ENCODE data around the gene SLC23A1. TPM values are rescaled to one million over a fixed set of nuclear protein-coding genes. Genes with fewer than 3 reads are reported as not detected.
"Not testable (repeated sequence)": the region's sequence is repeated elsewhere in the genome, so short reads cannot be mapped to it uniquely, and the experiment has no call there.

Gene SLC23A1
- total RNA-seq, 6 experiments from 2014 or later: 11.7 to 51.0 (median 22.8) TPM

DNA sequence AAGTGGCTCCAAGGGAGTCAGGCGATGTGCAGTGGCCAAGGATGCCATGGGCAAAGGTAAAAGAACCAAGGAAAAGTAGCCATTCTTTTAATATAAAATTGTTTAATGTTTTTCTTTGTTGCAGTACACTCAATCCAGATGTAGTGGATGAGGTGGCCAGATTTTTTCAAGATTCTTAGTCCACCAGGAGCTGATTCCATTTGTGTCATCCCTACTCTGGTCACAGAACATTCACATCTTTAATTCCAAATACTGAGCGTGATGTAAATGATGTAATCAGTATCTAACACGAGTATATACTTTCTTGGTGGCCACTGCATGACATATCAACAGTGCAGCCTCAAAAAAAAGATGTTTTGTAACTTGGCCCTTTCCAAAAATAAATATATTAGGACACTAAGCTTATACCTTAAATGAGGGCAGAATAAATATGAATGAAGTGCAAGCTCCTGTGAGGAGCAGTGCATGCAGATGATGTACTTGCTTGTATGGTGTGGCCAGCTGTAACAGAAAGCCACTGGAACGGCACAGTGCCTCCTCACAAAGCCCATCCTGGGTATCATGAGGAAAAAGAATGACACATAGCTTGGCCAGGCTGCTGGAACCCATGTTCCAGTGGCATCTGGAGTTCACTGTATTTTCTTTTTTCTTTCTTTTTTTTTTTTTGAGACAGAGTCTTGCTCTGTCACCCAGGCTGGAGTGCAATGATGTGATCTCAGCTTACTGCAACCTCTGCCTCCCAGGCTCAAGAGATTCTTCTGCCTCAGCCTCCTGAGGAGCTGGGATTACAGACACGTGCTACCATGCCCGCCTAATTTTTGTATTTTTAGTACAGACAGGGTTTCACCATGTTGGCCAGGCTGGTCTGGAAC is 27.3 kb upstream of the SLC23A1 start:
- peaks cover 0 to 4% (median 0%) of the 10 kb centered on the region in 4 donors for H3K4me1 ChIP-seq
- DNase-seq (peak in 1 of 3 donors; percentile 17), ATAC-seq (no peak)
- no peak overlapping the region for H3K27ac ChIP-seq
- no peaks in the 10 kb centered on the region for H3K9me3 ChIP-seq
- no peak overlapping the region for H3K4me3 ChIP-seq
- no peaks in the 10 kb centered on the region for H3K27me3 ChIP-seq
- WGBS (ENCODE audit: insufficient coverage, low coverage, low lambda C conversion rate, missing lambda C conversion rate): 58% methylated on average over 6 of the region's 6 CpGs
- TF ChIP-seq, protein P1, sequence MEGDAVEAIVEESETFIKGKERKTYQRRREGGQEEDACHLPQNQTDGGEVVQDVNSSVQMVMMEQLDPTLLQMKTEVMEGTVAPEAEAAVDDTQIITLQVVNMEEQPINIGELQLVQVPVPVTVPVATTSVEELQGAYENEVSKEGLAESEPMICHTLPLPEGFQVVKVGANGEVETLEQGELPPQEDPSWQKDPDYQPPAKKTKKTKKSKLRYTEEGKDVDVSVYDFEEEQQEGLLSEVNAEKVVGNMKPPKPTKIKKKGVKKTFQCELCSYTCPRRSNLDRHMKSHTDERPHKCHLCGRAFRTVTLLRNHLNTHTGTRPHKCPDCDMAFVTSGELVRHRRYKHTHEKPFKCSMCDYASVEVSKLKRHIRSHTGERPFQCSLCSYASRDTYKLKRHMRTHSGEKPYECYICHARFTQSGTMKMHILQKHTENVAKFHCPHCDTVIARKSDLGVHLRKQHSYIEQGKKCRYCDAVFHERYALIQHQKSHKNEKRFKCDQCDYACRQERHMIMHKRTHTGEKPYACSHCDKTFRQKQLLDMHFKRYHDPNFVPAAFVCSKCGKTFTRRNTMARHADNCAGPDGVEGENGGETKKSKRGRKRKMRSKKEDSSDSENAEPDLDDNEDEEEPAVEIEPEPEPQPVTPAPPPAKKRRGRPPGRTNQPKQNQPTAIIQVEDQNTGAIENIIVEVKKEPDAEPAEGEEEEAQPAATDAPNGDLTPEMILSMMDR (IDR thresholded peaks at IDR 0.05): no peak
- no peak for TF ChIP-seq POLR2A (IDR thresholded peaks at IDR 0.05)
- intact Hi-C loops (cut with DNase I): no loop called here
- H3K36me3 ChIP-seq: no peaks in the 10 kb centered on the region

DNA sequence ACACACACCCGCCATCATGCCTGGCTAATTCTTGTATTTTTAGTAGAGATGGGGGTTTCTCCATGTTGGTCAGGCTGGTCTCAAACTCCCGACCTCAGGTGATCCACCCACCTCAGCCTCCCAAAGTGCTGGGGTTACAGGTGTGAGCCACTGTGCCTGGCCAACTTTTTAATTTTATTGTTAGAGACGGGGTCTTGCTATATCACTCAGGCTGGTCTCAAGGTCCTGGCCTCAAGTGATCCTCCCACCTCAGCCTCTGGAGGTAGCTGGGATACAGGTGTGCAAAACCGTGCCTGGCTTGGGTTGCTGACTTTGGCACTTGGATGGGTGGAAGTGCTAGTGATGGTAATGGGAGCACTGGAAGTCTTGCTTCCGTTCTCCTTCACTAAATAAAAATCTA is 26.0 kb upstream of the SLC23A1 start:
- WGBS (ENCODE audit: insufficient coverage, low coverage, low lambda C conversion rate, missing lambda C conversion rate): 82% methylated on average over 2 of the region's 5 CpGs
- H3K36me3 ChIP-seq; H3K27me3 ChIP-seq; intact Hi-C loops (cut with DNase I); DNase-seq; H3K4me1 ChIP-seq; H3K9me3 ChIP-seq; H3K4me3 ChIP-seq; ATAC-seq; H3K27ac ChIP-seq: not testable (repeated sequence)

DNA sequence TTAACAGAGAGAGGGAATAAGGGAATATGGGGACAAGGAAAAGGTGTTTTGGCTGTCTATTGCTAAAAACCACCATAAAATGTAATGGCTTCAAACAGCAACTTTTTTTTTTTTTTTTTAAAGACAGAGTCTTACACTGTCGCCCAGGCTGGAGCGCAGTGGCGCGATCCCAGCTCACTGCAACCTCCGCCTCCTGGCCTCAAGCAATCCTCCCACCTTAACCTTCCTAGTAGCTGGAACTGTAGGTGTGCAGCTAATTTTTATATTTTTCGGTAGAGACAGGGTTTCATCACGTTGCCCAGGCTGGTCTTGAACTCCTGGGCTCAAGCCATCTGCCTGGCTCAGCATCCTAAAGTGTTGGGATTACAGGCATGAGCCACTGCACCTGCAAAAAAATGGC is 25.1 kb upstream of the SLC23A1 start:
- Histone ChIP-seq H3K27ac (no peak overlapping the region), H3K27me3 (no peaks in the 10 kb centered on the region), H3K9me3 (no peaks in the 10 kb centered on the region), H3K36me3 (no peaks in the 10 kb centered on the region), H3K4me3 (no peak overlapping the region), H3K4me1 (peaks cover 0 to 8% (median 0%) of the 10 kb centered on the region in 4 donors)
- TF ChIP-seq, protein P1 (IDR thresholded peaks at IDR 0.05): no peak
- TF ChIP-seq POLR2A (IDR thresholded peaks at IDR 0.05): no peak
- ATAC-seq (no peak), DNase-seq (no peak)
- intact Hi-C loops (cut with DNase I): no loop called here
- 98% methylated on average over 7 of the region's 7 CpGs for WGBS (ENCODE audit: insufficient coverage, low coverage, low lambda C conversion rate, missing lambda C conversion rate)

DNA sequence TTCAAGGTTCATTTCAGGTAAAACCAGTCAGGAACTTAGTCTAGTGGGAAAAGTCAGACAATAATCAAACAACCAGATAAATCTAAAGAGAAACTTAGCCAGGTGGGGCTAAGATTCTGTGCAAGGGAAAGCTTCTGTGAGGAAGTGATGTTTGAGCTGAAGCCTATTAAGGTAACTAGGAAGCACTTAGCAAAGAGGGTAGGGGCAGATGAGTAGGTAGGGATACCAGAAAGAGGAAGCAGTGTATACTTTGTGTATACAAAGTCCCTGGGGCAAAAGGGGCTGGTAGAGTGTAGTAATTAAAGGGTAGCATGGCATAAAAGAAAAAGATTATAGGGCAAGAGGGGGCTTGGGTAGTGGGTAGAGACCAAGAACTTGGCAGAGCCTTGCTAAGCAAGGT is 24.4 kb upstream of the SLC23A1 start:
- TF ChIP-seq POLR2A (IDR thresholded peaks at IDR 0.05): no peak
- TF ChIP-seq, protein P1 (IDR thresholded peaks at IDR 0.05): no peak
- no peaks in the 10 kb centered on the region for H3K27me3 ChIP-seq
- DNase-seq (no peak), ATAC-seq (no peak)
- H3K36me3 ChIP-seq: no peaks in the 10 kb centered on the region
- no peaks in the 10 kb centered on the region for H3K9me3 ChIP-seq
- no peak overlapping the region for H3K4me3 ChIP-seq
- H3K27ac ChIP-seq: no peak overlapping the region
- peaks cover 0 to 8% (median 0%) of the 10 kb centered on the region in 4 donors for H3K4me1 ChIP-seq
- intact Hi-C loops (cut with DNase I): no loop called here

DNA sequence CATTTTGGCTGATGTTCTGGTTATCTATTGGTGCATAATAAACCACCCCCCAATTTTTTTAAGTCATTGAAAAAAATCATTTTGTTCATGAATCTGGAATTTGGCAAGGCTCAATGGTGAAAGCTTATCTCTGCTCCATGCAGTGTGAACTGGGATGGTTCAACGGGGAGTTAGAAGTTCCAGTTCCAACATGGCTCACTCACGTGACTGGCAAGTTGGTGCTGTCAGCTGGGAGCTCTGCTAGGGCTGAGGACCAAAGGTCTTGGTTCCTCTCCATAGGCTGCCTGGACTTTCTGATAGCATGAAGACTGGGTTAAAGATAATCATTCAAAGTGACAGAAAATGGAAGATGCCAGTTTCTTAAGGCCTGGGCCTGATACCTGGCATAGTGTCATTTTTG is 23.9 kb upstream of the SLC23A1 start:
- intact Hi-C loops (cut with DNase I): no loop called here
- H3K27me3 ChIP-seq: no peaks in the 10 kb centered on the region
- no peaks in the 10 kb centered on the region for H3K36me3 ChIP-seq
- H3K9me3 ChIP-seq: no peaks in the 10 kb centered on the region
- TF ChIP-seq, protein P1 (IDR thresholded peaks at IDR 0.05): no peak
- TF ChIP-seq POLR2A (IDR thresholded peaks at IDR 0.05): no peak
- H3K4me3 ChIP-seq: no peak overlapping the region
- H3K27ac ChIP-seq: no peak overlapping the region
- DNase-seq: no peak
- 60% methylated on average over 1 of the region's 2 CpGs for WGBS (ENCODE audit: insufficient coverage, low coverage, low lambda C conversion rate, missing lambda C conversion rate)
- peaks cover 0 to 8% (median 0%) of the 10 kb centered on the region in 4 donors for H3K4me1 ChIP-seq
- ATAC-seq: no peak
